SK-N-SH (cell line): ENCODE measurements around the gene DLX6. TPM values are rescaled to one million over a fixed set of nuclear protein-coding genes. Genes with fewer than 3 reads are reported as not detected.

ENCODE experiments used
- CTCF ChIA-PET: fragments of 300-600, 350-600 bp; formaldehyde crosslinking; extraction: SDS; loops from one replicate; lab custom pipeline; 2021; lab: Yijun Ruan, JAX
- POLR2A ChIA-PET: fragments of 350-600 bp; sonication (Branson Sonifier 250); formaldehyde crosslinking; extraction: SDS; loops from one replicate; lab custom pipeline; 2020; ENCODE audit warnings: antibody characterized with exemption, inconsistent platforms; lab: Yijun Ruan, JAX
- DNase-seq: peaks from one replicate; pipeline ENCODE4 v3.0.0; 2012
- H2AFZ ChIP-seq: fragments of 200-600 bp; sonication (generic); 2 replicates; pipeline ENCODE4 v1.8.1; 2016; ENCODE audit warnings: antibody characterized with exemption, mild to moderate bottlenecking, low read depth
- H3F3A ChIP-seq: fragments of 200-600 bp; sonication (generic); replicated peaks from 2 replicates; pipeline ENCODE3; 2016; ENCODE audit warnings: antibody characterized with exemption, mild to moderate bottlenecking; ENCODE audit not compliant: insufficient read depth
- H3K27ac ChIP-seq, 2 experiments: fragments of 200-500 bp in 1 of 2; fragments of 200-600 bp in 1 of 2; sonication (Bioruptor generic) in 1 of 2; sonication (generic), shearing (Covaris generic) in 1 of 2; 2 replicates each; pipeline versions ENCODE4 v1.5.1 to v1.6.1; 2014 to 2016; ENCODE audit warnings: low read depth in 2 of 2, inconsistent platforms in 1 of 2, low read length in 1 of 2, mild to moderate bottlenecking in 1 of 2, mixed read lengths in 1 of 2
- H3K27me3 ChIP-seq: fragments of 200-600 bp; sonication (generic), shearing (Covaris generic); 2 replicates; pipeline ENCODE4 v1.6.1; 2016; ENCODE audit warnings: mixed run types; ENCODE audit not compliant: insufficient read depth
- H3K36me3 ChIP-seq, 2 experiments: fragments of 200-500 bp in 1 of 2; fragments of 200-600 bp in 1 of 2; sonication (Bioruptor generic) in 1 of 2; sonication (generic) in 1 of 2; replicated peaks in 1 of 2; 2 replicates each; pipeline versions ENCODE3 to v1.5.1; 2014 to 2016; ENCODE audit warnings: low read length in 1 of 2, mild to moderate bottlenecking in 1 of 2; ENCODE audit not compliant: insufficient read depth in 2 of 2, control insufficient read depth in 1 of 2
- H3K4me1 ChIP-seq, 2 experiments: fragments of 200-500 bp in 1 of 2; fragments of 200-600 bp in 1 of 2; sonication (Bioruptor generic) in 1 of 2; sonication (generic), shearing (Covaris generic) in 1 of 2; 2 replicates each; pipeline versions ENCODE4 v1.5.1 to v1.6.1; 2014 to 2016; ENCODE audit warnings: low read depth in 1 of 2, low read length in 1 of 2, mixed run types in 1 of 2; ENCODE audit not compliant: insufficient read depth in 2 of 2, control insufficient read depth in 1 of 2
- H3K4me2 ChIP-seq: fragments of 200-600 bp; sonication (generic), shearing (Covaris generic); 2 replicates; pipeline ENCODE4 v1.6.1; 2017; ENCODE audit warnings: mixed run types
- H3K4me3 ChIP-seq, 2 experiments: fragments of 200-500 bp in 1 of 2; fragments of 200-600 bp in 1 of 2; sonication (Bioruptor generic) in 1 of 2; sonication (generic), shearing (Covaris generic) in 1 of 2; 2 replicates each; pipeline versions ENCODE4 v1.5.1 to v1.8.1; 2014 to 2016; ENCODE audit warnings: low read depth in 2 of 2, inconsistent platforms in 1 of 2, low read length in 1 of 2, mild to moderate bottlenecking in 1 of 2, mixed read lengths in 1 of 2, moderate library complexity in 1 of 2
- H3K79me2 ChIP-seq: fragments of 200-600 bp; sonication (generic); 2 replicates; pipeline ENCODE4 v1.8.1; 2017; ENCODE audit warnings: mild to moderate bottlenecking; ENCODE audit not compliant: insufficient read depth
- H3K9ac ChIP-seq: fragments of 200-600 bp; sonication (generic); 2 replicates; pipeline ENCODE4 v1.6.1; 2017; ENCODE audit warnings: mixed run types
- H3K9me2 ChIP-seq: fragments of 200-600 bp; sonication (generic); 2 replicates; pipeline ENCODE4 v1.6.1; 2017; ENCODE audit warnings: mixed run types
- H3K9me3 ChIP-seq: fragments of 200-600 bp; sonication (generic); 2 replicates; pipeline ENCODE4 v1.6.1; 2017; ENCODE audit warnings: mixed run types, mild to moderate bottlenecking, moderate library complexity
- H4K20me1 ChIP-seq: fragments of 200-600 bp; sonication (generic); 2 replicates; pipeline ENCODE4 v1.6.1; 2017; ENCODE audit warnings: mild to moderate bottlenecking, mixed run types; ENCODE audit not compliant: insufficient read depth
- CTCF ChIP-seq: fragments of 200-600 bp; sonication (generic); IDR thresholded peaks from 2 replicates; pipeline ENCODE4 v1.6.1; 2017; ENCODE audit warnings: antibody characterized with exemption, mild to moderate bottlenecking, moderate library complexity
- EZH2phosphoT487 ChIP-seq: fragments of 200-600 bp; sonication (generic); IDR thresholded peaks from 2 replicates; pipeline ENCODE4 v1.6.1; 2017; ENCODE audit warnings: low read depth, mixed run types, mild to moderate bottlenecking, antibody characterized with exemption, moderate library complexity, borderline replicate concordance
- FOSL2 ChIP-seq: IDR thresholded peaks from 2 replicates; pipeline ENCODE4 v1.4.0; 2012; ENCODE audit warnings: low read depth, mild to moderate bottlenecking, moderate library complexity, borderline replicate concordance
- GATA2 ChIP-seq: sonication (generic); formaldehyde crosslinking; IDR thresholded peaks from 2 replicates; pipeline ENCODE4 v1.5.0; 2020; ENCODE audit warnings: mild to moderate bottlenecking, missing genetic modification reagents
- MAX ChIP-seq: IDR thresholded peaks from 2 replicates; pipeline ENCODE4 v1.4.0; 2012; ENCODE audit warnings: low read depth
- MEF2A ChIP-seq: IDR thresholded peaks from 2 replicates; pipeline ENCODE4 v1.4.0; 2012; ENCODE audit warnings: low read depth, borderline replicate concordance
- MXI1 ChIP-seq: IDR thresholded peaks from 2 replicates; pipeline ENCODE4 v1.6.1; 2012; ENCODE audit warnings: mild to moderate bottlenecking, low read depth, low read length, improper control_type of control experiment
- PBX3 ChIP-seq: IDR thresholded peaks from 2 replicates; pipeline ENCODE4; 2012
- RAD21 ChIP-seq: IDR thresholded peaks from 2 replicates; pipeline ENCODE4 v1.6.1; 2012; ENCODE audit warnings: mild to moderate bottlenecking, low read length
- RCOR1 ChIP-seq: fragments of 150-350 bp; IDR thresholded peaks from 2 replicates; pipeline ENCODE4 v1.6.1; 2017; ENCODE audit warnings: antibody characterized with exemption, low read length
- RXRA ChIP-seq: IDR thresholded peaks from 2 replicates; pipeline ENCODE4 v1.4.0; 2012; ENCODE audit warnings: low read depth, mild to moderate bottlenecking, borderline replicate concordance
- SIN3A ChIP-seq: IDR thresholded peaks from 2 replicates; pipeline ENCODE4 v1.6.1; 2012; ENCODE audit warnings: low read depth, mild to moderate bottlenecking, low read length, moderate library complexity, borderline replicate concordance
- SMC3 ChIP-seq: IDR thresholded peaks from 2 replicates; pipeline ENCODE4 v1.6.1; 2012; ENCODE audit warnings: low read depth, low read length, improper control_type of control experiment
- TCF12 ChIP-seq: IDR thresholded peaks from 2 replicates; pipeline ENCODE4 v1.4.0; 2012
- USF2 ChIP-seq: fragments of 150-350 bp; IDR thresholded peaks from 2 replicates; pipeline ENCODE4 v1.6.1; 2017; ENCODE audit warnings: antibody characterized with exemption, low read length, low read depth, borderline replicate concordance
- ZBTB33 ChIP-seq: IDR thresholded peaks from 2 replicates; pipeline ENCODE4 v1.4.0; 2012; ENCODE audit warnings: low read depth, borderline replicate concordance
- WGBS: methylation state at CpG from one replicate; pipeline ENCODE4 v1.1.6; 2017; ENCODE audit warnings: low lambda C conversion rate; 5-methylcytosine and 5-hydroxymethylcytosine counted together
- polyA plus RNA-seq, 3 experiments: library from polyadenylated mRNA; depleted of rRNA; stranded (reverse); fragments of >200 nt; gene quantifications; 2 replicates each; pipeline ENCODE4 v1.2.3, GENCODE V29; 2012

Gene DLX6
- polyA plus RNA-seq, 1 of the 3 experiments (the other 2 are of a cell fraction), result 0.23 TPM

GRCh38 chr7:97026715-97027426 is 21.5 kb downstream of the DLX6 start:
- no peaks in the 10 kb centered on the region for H3K36me3 ChIP-seq
- H3K9me3 ChIP-seq, result no peaks in the 10 kb centered on the region
- H2AFZ ChIP-seq, result 0 out of 2 replicates have a peak overlapping the region, but pooled peaks have one; percentile 31
- H3K4me3 ChIP-seq, result peak overlapping the region in 1 of 2 experiments; percentile 38; a peak in 1 of 4 replicates
- no peaks in the 10 kb centered on the region for H4K20me1 ChIP-seq
- no peaks in the 10 kb centered on the region for H3K9me2 ChIP-seq
- H3F3A ChIP-seq, result no peaks in the 10 kb centered on the region
- POLR2A ChIA-PET, result interaction anchor here (1.3 kb wide), 1 partner anchor 21 kb away, joined by 7 read pairs; no protein-coding TSS in a partner anchor
- no peaks in the 10 kb centered on the region for H3K79me2 ChIP-seq
- H3K27me3 ChIP-seq, result peaks cover 22% of the 10 kb centered on the region
- WGBS, result 92% methylated on average over 17 of the region's 17 CpGs
- CTCF ChIA-PET, result interaction anchor here (0.5 to 8.2 kb wide), 163 partner anchors 10 to 1303 kb away, joined by 3 to 156 read pairs (median 4); partner anchors contain the start of genes DLX6 and SDHAF3
- H3K4me1 ChIP-seq, result peaks cover 0 to 12% of the 10 kb centered on the region in 2 experiments; a peak in 1 of 4 replicates
- no peak for DNase-seq
- H3K4me2 ChIP-seq, result peak overlapping the region; percentile 69
- H3K27ac ChIP-seq, result no peak overlapping the region
- TF ChIP-seq EZH2phosphoT487 (no peak), ZBTB33 (no peak), MXI1 (no peak), RXRA (no peak), PBX3 (no peak), TCF12 (no peak), MEF2A (no peak), SIN3A (no peak), RCOR1 (no peak), GATA2 (CRISPR knock-in tag) (no peak)
- H3K9ac ChIP-seq, result no peak overlapping the region

- TF ChIP-seq RCOR1 (0 out of 2 replicates have a peak, but pooled peaks have one; percentile 8), RAD21 (peak; percentile 100), SMC3 (peak; percentile 99), USF2 (no peak), FOSL2 (peak; percentile 39; the same call in 1 of the 2 replicates), MXI1 (no peak), MAX (peak; percentile 57), CTCF (peak; percentile 99)
- ChIA-PET CTCF (interaction anchor here (0.5 to 8.2 kb wide), 175 partner anchors 9 to 1303 kb away, joined by 3 to 156 read pairs (median 4); partner anchors contain the start of genes DLX6 and SDHAF3), POLR2A (interaction anchor here (0.6 to 1.3 kb wide), 2 partner anchors 21 to 23 kb away, joined by 3 to 7 read pairs; no protein-coding TSS in a partner anchor)
- Histone ChIP-seq H3K36me3 (no peaks in the 10 kb centered on the region), H2AFZ (peak overlapping the region; percentile 31; the same call in 1 of the 2 replicates), H3K9me3 (no peaks in the 10 kb centered on the region), H3F3A (no peaks in the 10 kb centered on the region), H3K4me2 (peak overlapping the region; percentile 69), H3K9ac (no peak overlapping the region), H3K9me2 (no peaks in the 10 kb centered on the region), H3K4me1 (peaks cover 0 to 12% of the 10 kb centered on the region in 2 experiments; a peak in 1 of 4 replicates), H3K79me2 (no peaks in the 10 kb centered on the region), H3K27me3 (peaks cover 22% of the 10 kb centered on the region), H3K27ac (no peak overlapping the region), H4K20me1 (no peaks in the 10 kb centered on the region), H3K4me3 (peak overlapping the region; percentile 16 to 38; a peak in 3 of 4 replicates)
- DNase-seq, result peak; percentile 89
- WGBS, result 25% methylated on average over 23 of the region's 23 CpGs
Measured at GRCh38 chr7:97027427-97028234, 22.3 kb downstream of the DLX6 start.
